ENCODE results near the gene RANBP10.
"Not testable (repeated sequence)": the region's sequence is repeated elsewhere in the genome, so short reads cannot be mapped to it uniquely, and the experiment has no call there.

RANBP10 gene

DNA sequence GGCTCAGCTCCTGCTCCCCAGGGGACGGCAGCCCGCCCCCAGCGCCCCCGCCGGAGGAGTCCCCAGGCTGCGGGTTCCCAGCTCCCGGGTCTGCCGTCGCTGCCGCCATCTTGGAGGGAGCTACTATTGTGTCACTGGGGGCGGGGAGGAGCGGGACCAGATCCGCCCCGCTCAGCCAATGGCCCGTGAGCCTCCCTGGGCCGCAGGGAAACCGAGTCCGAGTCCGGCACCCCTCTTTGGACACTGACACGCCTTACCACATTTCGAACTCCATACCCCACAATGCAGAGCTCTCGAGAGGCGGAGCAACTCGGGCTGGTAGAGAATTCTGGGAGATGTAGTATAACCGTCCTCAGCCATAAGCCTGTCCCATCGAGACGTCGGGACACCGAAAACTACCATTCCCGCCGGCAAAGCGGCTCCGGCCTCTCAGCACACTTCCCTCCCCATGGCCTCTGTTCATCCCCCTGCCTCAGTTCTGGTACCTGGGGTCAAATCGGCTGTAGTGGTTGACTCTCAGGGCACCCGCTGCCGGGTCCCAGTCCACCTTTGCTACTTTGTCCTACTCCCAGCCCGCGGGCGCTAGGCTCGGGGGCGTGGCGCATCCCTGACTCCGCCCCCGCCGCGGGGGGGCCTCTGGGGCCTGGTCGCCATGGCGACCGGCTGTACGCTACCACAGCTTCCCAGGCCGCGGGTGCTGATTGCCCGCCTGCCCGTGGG lies at the start of gene RANBP10, which contains the start of gene TSNAXIP1:
TSS of gene RANBP10 (minus strand) at position 133 of the 720 bp plus-strand sequence. CDS start at position 109, 24 bp downstream.
TSS of gene TSNAXIP1 (plus strand) at position 462 of the 720 bp plus-strand sequence. CDS start 261 bp downstream, outside the sequence.
- DNase-seq, result peak; percentile 90

DNA sequence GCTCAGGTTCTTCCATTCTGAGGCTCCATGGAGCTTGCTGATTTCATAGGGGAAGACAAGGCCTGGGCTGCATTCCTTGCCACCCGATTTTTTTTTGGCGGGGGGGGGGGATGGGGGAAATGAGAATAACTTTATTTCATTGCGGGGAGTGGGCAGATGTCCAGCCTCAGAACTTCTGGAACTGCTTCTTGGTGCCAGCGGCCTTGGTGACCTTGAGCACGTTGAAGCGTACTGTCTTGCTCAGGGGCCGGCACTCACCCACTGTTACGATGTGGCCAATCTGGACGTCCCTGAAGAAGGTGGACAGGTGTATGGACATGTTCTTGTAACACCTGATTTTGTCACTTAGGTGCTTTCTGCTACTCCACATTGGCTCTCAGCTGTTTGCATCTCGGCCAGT lies 49.4 kb upstream of the RANBP10 start:
- no peak for DNase-seq

GRCh38 chr16:67853670-67854069 lies 47.3 kb upstream of the RANBP10 start:
- no peak for DNase-seq

DNA sequence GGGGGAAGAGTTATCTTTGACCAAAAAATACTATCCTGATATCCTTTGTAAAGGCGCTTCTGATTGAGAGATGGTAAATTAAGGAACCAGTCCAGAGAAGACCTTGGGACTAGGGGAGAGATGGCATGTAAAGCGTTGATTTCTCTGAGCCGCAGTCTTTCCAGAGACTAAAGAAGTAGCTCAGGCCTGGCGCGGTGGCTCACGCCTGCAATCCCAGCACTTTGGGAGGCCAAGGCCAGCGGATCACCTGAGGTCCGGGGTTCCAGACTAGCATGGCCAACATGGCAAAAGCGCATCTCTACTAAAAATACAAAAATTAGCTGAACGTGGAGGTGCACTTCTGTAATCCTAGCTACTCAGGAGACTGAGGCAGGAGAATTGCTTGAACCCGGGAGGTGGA lies 41.8 kb upstream of the RANBP10 start:
- DNase-seq, result no peak

- DNase-seq, result no peak
Measured at GRCh38 chr16:67847064-67847861, 40.9 kb upstream of the RANBP10 start, which contains the start of gene CENPT. TSS of gene CENPT (minus strand) at chr16:67847693. CDS start at chr16:67833859, 13,834 bp downstream.

DNA sequence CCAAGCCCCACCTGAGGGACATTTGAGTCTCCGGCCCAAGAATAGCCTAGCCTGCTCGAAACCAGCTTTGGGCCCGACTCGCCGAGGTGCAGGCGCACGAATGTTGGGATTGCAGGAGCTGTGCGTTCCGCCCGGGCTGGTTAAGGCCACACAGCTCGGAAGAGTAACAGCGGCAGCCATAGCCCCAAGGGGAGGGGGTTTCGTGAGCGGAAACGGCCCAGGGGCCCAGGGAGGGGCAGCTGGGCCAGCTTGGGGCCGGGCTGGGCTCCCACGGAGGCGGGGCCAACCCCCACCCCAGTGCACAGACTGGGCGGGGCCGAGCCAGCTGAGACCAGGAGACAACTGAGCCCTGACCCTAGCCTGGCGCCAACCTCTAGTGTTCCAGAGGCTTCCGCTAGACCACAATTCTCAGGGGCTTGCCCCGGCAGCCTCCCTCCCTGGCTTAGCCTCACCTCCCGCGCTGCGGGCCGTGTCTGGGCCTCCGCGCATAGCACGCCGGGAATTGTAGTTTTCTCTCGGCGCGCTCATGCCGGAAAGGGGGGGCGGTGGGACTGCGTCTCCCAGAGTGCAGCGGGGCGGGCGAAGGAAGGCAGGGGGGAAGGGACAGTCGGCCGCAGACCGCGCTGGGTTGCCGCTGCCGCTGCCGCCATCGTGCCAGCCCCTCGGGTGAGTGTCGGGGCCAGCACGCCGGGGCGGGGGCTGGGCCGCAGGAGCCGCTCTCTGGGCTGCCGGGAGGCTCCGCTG lies 40.1 kb upstream of the RANBP10 start, which contains the start of gene NUTF2:
TSS of gene NUTF2 (plus strand) at position 614 of the 744 bp plus-strand sequence. CDS start 18,198 bp downstream, outside the sequence.
- DNase-seq, result peak; percentile 77

- no peak for DNase-seq
Measured at GRCh38 chr16:67846063-67846319, 39.6 kb upstream of the RANBP10 start.

- DNase-seq, result no peak
Measured at GRCh38 chr16:67845291-67846062, 39.1 kb upstream of the RANBP10 start.

DNA sequence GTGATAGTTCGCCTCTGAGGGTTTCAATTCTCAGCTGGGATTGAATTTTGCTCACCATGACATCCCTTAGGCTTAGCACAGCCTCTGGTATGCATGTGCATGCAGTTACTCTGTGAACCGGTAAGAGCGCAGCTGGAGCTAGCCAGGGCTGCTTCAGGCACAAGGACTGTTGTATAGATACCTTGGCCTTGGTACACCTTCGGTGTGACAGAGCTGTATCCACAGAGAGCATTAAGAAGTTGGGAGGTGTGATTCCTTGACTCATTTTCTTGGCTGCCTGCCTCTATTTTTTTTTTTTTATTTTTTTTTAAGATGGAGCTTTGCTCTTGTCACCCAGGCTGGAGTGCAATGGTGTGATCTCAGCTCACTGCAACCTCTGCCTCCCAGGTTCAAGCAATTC lies 38.1 kb upstream of the RANBP10 start:
- DNase-seq, result no peak

GRCh38 chr16:67843343-67843765 lies 37.0 kb upstream of the RANBP10 start:
- no peak for DNase-seq

- DNase-seq, result no peak
Measured at GRCh38 chr16:67842509-67843342, 36.4 kb upstream of the RANBP10 start.

GRCh38 chr16:67841816-67842508 lies 35.6 kb upstream of the RANBP10 start, which contains the start of gene THAP11:
TSS of gene THAP11 (plus strand) at chr16:67842320. CDS start at chr16:67842555, 235 bp downstream.
- DNase-seq, result peak; percentile 68

- DNase-seq, result no peak
Measured at GRCh38 chr16:67841198-67841815, 34.9 kb upstream of the RANBP10 start.

DNA sequence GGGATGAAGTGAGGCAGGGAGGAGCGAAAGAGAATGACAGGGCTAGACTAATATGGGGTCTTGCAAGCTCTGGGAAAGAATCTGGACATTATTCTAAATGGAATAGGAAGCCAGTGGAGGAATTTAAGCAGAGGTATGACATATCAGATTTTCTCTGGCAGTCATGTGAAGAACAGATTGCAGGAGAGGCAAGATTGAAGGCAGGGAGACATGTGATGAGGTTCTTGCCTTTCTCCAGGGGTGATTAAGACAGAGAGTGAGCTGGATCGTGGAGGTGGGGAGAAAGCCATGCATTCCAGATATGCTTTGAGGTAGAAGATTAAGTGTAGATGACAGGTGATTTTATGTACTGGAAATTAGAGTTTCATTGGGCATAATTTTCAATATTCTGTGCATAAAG lies 31.5 kb upstream of the RANBP10 start:
- no peak for DNase-seq

- DNase-seq, result not testable (repeated sequence)
Measured at GRCh38 chr16:67837190-67837589, 30.8 kb upstream of the RANBP10 start.

DNA sequence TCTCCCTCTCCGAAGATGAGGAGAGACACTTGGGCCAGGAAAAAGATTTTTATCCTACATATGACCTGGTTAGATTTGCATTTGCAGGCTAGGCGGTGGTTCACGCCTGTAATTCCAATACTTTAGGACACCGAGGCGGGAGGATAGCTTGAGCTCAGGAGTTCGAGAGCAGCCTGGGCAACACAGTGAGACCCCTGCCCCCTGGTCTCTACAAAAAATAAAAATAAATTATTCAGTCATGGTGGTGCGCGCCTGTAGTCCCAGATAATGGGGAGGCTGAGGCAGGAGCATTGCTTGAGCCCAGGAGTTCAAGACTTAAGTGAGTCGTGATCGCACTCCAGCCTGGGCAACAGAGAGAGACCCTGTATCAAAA lies 27.9 kb upstream of the RANBP10 start:
- no peak for DNase-seq

GRCh38 chr16:67833415-67834241 lies 27.3 kb upstream of the RANBP10 start:
- DNase-seq, result peak; percentile 28

- no peak for DNase-seq
Measured at GRCh38 chr16:67833030-67833414, 26.7 kb upstream of the RANBP10 start.

GRCh38 chr16:67828651-67829050 lies 22.3 kb upstream of the RANBP10 start:
- DNase-seq, result no peak

All from NCI-H2081 treated with DMSO at 0.1 percent for 48 hours (cell line).